Neuron (in vitro differentiated cells): ENCODE results near the gene MGLL.

Source experiments
- H2AFZ ChIP-seq: one replicate; pipeline ENCODE4 v1.6.1; 2013; ENCODE audit warnings: low read depth, mild to moderate bottlenecking, inconsistent platforms, low read length, moderate library complexity
- H3K27me3 ChIP-seq: one replicate; pipeline ENCODE4 v1.6.1; 2013; ENCODE audit warnings: low read length; ENCODE audit not compliant: insufficient read depth
- H3K36me3 ChIP-seq: one replicate; pipeline ENCODE4 v1.6.1; 2013; ENCODE audit warnings: low read length; ENCODE audit not compliant: insufficient read depth
- H3K4me1 ChIP-seq: one replicate; pipeline ENCODE4 v1.6.1; 2013; ENCODE audit warnings: low read length; ENCODE audit not compliant: insufficient read depth
- H3K4me3 ChIP-seq: 2 replicates; pipeline ENCODE4 v1.5.1; 2013; ENCODE audit warnings: mild to moderate bottlenecking, low read length, moderate library complexity
- H3K9me3 ChIP-seq: one replicate; pipeline ENCODE4 v1.6.1; 2013; ENCODE audit warnings: low read length

The MGLL gene

GRCh38 chr3:127747066-127747465, 75.2 kb downstream of the MGLL start:
- H3K4me1 ChIP-seq: no peaks in the 10 kb centered on the region
- H3K27me3 ChIP-seq: peaks cover 3% of the 10 kb centered on the region
- H3K36me3 ChIP-seq: no peaks in the 10 kb centered on the region
- no peak overlapping the region for H3K4me3 ChIP-seq
- H2AFZ ChIP-seq: no peak overlapping the region
- no peaks in the 10 kb centered on the region for H3K9me3 ChIP-seq

GRCh38 chr3:127746400-127747057, 75.8 kb downstream of the MGLL start:
- no peaks in the 10 kb centered on the region for H3K36me3 ChIP-seq
- no peak overlapping the region for H2AFZ ChIP-seq
- H3K4me3 ChIP-seq: no peak overlapping the region
- no peaks in the 10 kb centered on the region for H3K4me1 ChIP-seq
- no peaks in the 10 kb centered on the region for H3K9me3 ChIP-seq
- H3K27me3 ChIP-seq: peaks cover 3% of the 10 kb centered on the region

- H2AFZ ChIP-seq: no peak overlapping the region
- H3K27me3 ChIP-seq: no peaks in the 10 kb centered on the region
- H3K36me3 ChIP-seq: no peaks in the 10 kb centered on the region
- no peak overlapping the region for H3K4me3 ChIP-seq
- no peaks in the 10 kb centered on the region for H3K4me1 ChIP-seq
- H3K9me3 ChIP-seq: no peaks in the 10 kb centered on the region
Observed at GRCh38 chr3:127745656-127746399, 76.5 kb downstream of the MGLL start.

GRCh38 chr3:127744875-127745274, 77.4 kb downstream of the MGLL start:
- Histone ChIP-seq H3K4me3 (no peak overlapping the region), H3K4me1 (no peaks in the 10 kb centered on the region), H2AFZ (no peak overlapping the region), H3K9me3 (no peaks in the 10 kb centered on the region), H3K27me3 (no peaks in the 10 kb centered on the region), H3K36me3 (no peaks in the 10 kb centered on the region)

GRCh38 chr3:127744253-127744815, 78.0 kb downstream of the MGLL start:
- Histone ChIP-seq H3K4me3 (no peak overlapping the region), H2AFZ (no peak overlapping the region), H3K27me3 (no peaks in the 10 kb centered on the region), H3K36me3 (no peaks in the 10 kb centered on the region), H3K4me1 (no peaks in the 10 kb centered on the region), H3K9me3 (no peaks in the 10 kb centered on the region)

- no peak overlapping the region for H2AFZ ChIP-seq
- H3K4me1 ChIP-seq: no peaks in the 10 kb centered on the region
- peaks cover 2% of the 10 kb centered on the region for H3K27me3 ChIP-seq
- no peak overlapping the region for H3K4me3 ChIP-seq
- no peaks in the 10 kb centered on the region for H3K9me3 ChIP-seq
- H3K36me3 ChIP-seq: no peaks in the 10 kb centered on the region
Observed at GRCh38 chr3:127743351-127744252, 78.7 kb downstream of the MGLL start.

- H3K36me3 ChIP-seq: no peaks in the 10 kb centered on the region
- H2AFZ ChIP-seq: no peak overlapping the region
Observed at GRCh38 chr3:127742580-127742979, 79.7 kb downstream of the MGLL start.

GRCh38 chr3:127741690-127742089, 80.6 kb downstream of the MGLL start:
- Histone ChIP-seq H3K27me3 (peaks cover 4% of the 10 kb centered on the region), H2AFZ (no peak overlapping the region), H3K4me3 (no peak overlapping the region), H3K9me3 (no peaks in the 10 kb centered on the region), H3K36me3 (no peaks in the 10 kb centered on the region), H3K4me1 (no peaks in the 10 kb centered on the region)

More at GRCh38 chr3:127742580-127742979, 79.7 kb downstream of the MGLL start:
- Histone ChIP-seq H3K4me1 (no peaks in the 10 kb centered on the region), H3K9me3 (no peaks in the 10 kb centered on the region), H3K27me3 (peaks cover 4% of the 10 kb centered on the region), H3K4me3 (no peak overlapping the region)

- H3K4me3 ChIP-seq: no peak overlapping the region
- H3K9me3 ChIP-seq: no peaks in the 10 kb centered on the region
- H3K27me3 ChIP-seq: peaks cover 4% of the 10 kb centered on the region
- H3K36me3 ChIP-seq: no peaks in the 10 kb centered on the region
- no peaks in the 10 kb centered on the region for H3K4me1 ChIP-seq
- no peak overlapping the region for H2AFZ ChIP-seq
Observed at GRCh38 chr3:127741246-127741645, 81.1 kb downstream of the MGLL start.

- Histone ChIP-seq H3K4me3 (no peak overlapping the region), H3K27me3 (peaks cover 4% of the 10 kb centered on the region), H2AFZ (no peak overlapping the region), H3K36me3 (no peaks in the 10 kb centered on the region), H3K9me3 (no peaks in the 10 kb centered on the region), H3K4me1 (no peaks in the 10 kb centered on the region)
Observed at GRCh38 chr3:127740136-127740915, 82.0 kb downstream of the MGLL start.

- H3K4me1 ChIP-seq: no peaks in the 10 kb centered on the region
- no peak overlapping the region for H3K4me3 ChIP-seq
- H2AFZ ChIP-seq: no peak overlapping the region
- H3K9me3 ChIP-seq: no peaks in the 10 kb centered on the region
- H3K36me3 ChIP-seq: no peaks in the 10 kb centered on the region
- peaks cover 9% of the 10 kb centered on the region for H3K27me3 ChIP-seq
Observed at GRCh38 chr3:127739347-127740135, 82.8 kb downstream of the MGLL start.
